ENCODE data around the gene PRICKLE4. TPM values are rescaled to one million over a fixed set of nuclear protein-coding genes. Genes with fewer than 3 reads are reported as not detected.

Gene PRICKLE4
- total and polyA plus RNA-seq, 2 experiments from 2014 or later = 0.48 to 0.66 TPM

DNA sequence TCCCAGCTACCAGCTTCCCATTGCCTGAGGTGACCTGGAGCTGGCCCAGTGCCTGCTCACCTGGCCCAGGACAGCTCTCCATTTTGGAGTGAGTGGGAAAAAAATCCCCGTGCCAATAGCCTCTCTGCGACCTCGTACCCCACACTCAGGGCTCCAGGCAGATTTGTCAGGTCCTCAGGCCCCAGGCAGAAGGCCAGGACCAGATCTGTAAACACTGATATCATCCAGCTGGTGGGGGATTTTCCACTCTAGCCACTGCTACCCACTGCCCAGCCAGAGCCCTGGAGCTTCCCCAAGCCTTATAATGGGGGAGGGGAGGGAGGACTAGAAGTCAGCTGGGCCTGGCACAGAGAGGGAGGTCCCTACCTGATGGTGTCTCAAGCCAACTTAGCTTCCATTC is 32.0 kb upstream of the PRICKLE4 start (continued):
- TF ChIP-seq, protein P1, sequence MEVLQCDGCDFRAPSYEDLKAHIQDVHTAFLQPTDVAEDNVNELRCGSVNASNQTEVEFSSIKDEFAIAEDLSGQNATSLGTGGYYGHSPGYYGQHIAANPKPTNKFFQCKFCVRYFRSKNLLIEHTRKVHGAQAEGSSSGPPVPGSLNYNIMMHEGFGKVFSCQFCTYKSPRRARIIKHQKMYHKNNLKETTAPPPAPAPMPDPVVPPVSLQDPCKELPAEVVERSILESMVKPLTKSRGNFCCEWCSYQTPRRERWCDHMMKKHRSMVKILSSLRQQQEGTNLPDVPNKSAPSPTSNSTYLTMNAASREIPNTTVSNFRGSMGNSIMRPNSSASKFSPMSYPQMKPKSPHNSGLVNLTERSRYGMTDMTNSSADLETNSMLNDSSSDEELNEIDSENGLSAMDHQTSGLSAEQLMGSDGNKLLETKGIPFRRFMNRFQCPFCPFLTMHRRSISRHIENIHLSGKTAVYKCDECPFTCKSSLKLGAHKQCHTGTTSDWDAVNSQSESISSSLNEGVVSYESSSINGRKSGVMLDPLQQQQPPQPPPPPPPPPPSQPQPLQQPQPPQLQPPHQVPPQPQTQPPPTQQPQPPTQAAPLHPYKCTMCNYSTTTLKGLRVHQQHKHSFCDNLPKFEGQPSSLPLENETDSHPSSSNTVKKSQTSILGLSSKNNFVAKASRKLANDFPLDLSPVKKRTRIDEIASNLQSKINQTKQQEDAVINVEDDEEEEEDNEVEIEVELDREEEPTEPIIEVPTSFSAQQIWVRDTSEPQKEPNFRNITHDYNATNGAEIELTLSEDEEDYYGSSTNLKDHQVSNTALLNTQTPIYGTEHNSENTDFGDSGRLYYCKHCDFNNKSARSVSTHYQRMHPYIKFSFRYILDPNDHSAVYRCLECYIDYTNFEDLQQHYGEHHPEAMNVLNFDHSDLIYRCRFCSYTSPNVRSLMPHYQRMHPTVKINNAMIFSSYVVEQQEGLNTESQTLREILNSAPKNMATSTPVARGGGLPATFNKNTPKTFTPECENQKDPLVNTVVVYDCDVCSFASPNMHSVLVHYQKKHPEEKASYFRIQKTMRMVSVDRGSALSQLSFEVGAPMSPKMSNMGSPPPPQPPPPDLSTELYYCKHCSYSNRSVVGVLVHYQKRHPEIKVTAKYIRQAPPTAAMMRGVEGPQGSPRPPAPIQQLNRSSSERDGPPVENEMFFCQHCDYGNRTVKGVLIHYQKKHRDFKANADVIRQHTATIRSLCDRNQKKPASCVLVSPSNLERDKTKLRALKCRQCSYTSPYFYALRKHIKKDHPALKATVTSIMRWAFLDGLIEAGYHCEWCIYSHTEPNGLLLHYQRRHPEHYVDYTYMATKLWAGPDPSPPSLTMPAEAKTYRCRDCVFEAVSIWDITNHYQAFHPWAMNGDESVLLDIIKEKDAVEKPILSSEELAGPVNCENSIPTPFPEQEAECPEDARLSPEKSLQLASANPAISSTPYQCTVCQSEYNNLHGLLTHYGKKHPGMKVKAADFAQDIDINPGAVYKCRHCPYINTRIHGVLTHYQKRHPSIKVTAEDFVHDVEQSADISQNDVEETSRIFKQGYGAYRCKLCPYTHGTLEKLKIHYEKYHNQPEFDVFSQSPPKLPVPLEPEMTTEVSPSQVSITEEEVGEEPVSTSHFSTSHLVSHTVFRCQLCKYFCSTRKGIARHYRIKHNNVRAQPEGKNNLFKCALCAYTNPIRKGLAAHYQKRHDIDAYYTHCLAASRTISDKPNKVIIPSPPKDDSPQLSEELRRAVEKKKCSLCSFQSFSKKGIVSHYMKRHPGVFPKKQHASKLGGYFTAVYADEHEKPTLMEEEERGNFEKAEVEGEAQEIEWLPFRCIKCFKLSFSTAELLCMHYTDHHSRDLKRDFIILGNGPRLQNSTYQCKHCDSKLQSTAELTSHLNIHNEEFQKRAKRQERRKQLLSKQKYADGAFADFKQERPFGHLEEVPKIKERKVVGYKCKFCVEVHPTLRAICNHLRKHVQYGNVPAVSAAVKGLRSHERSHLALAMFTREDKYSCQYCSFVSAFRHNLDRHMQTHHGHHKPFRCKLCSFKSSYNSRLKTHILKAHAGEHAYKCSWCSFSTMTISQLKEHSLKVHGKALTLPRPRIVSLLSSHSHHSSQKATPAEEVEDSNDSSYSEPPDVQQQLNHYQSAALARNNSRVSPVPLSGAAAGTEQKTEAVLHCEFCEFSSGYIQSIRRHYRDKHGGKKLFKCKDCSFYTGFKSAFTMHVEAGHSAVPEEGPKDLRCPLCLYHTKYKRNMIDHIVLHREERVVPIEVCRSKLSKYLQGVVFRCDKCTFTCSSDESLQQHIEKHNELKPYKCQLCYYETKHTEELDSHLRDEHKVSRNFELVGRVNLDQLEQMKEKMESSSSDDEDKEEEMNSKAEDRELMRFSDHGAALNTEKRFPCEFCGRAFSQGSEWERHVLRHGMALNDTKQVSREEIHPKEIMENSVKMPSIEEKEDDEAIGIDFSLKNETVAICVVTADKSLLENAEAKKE (CRISPR knock-in tag; IDR thresholded peaks at IDR 0.05) = no peak
- TF ChIP-seq EZH2phosphoT487 (IDR thresholded peaks at IDR 0.05; ENCODE audit: unreplicated experiment) = no peak
- TF ChIP-seq CREB1 (CRISPR knock-in tag; IDR thresholded peaks at IDR 0.05; ENCODE audit: low read depth) = no peak

DNA sequence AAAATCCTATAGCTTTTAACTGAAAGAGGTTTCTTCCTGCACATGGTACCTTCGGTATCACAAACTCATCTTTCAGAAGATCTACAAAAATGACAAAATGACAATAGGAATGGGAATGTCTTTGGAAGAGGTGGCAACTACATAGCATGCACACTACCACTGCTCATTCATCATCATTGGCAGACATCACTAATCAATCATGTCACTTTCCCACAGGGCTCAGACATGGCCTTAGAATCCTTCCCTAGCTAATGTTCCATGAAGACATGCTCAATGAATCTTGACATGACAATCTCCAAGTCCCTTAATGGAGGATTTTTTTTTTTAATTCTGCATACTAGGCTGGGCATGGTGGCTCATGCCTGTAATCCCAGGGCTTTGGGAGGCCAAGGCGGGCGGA is 30.2 kb upstream of the PRICKLE4 start:
- Histone ChIP-seq H3F3A (replicated peaks; ENCODE audit: low read depth) (no peaks in the 10 kb centered on the region), H3K4me1 (ENCODE audit: insufficient read depth) (no peaks in the 10 kb centered on the region), H2AFZ (no peak overlapping the region), H4K20me1 (replicated peaks; ENCODE audit: insufficient read depth) (no peaks in the 10 kb centered on the region), H3K27me3 (ENCODE audit: insufficient read depth) (no peaks in the 10 kb centered on the region), H3K79me2 (replicated peaks; ENCODE audit: insufficient read depth) (no peaks in the 10 kb centered on the region), H3K36me3 (ENCODE audit: insufficient read depth) (no peaks in the 10 kb centered on the region), H3K4me2 (no peak overlapping the region), H3K4me3 (no peak overlapping the region), H3K27ac (ENCODE audit: low read depth) (no peak overlapping the region), H3K9me2 (ENCODE audit: insufficient read depth) (no peaks in the 10 kb centered on the region)
- no peak overlapping the region for H3K4me3 Mint-ChIP-seq
- peaks cover 9% of the 10 kb centered on the region for H3K27me3 Mint-ChIP-seq (ENCODE audit: insufficient read depth, low read depth, poor library complexity)
- no peak for ATAC-seq
- H3K36me3 Mint-ChIP-seq (ENCODE audit: low read depth) = no peaks in the 10 kb centered on the region
- no peaks in the 10 kb centered on the region for H3K4me1 Mint-ChIP-seq
- no peak overlapping the region for H3K27ac Mint-ChIP-seq
- H3K9me3 Mint-ChIP-seq = no peaks in the 10 kb centered on the region
- DNase-seq (ENCODE audit: low spot score) = no peak
- TF ChIP-seq POLR2AphosphoS5 (IDR thresholded peaks at IDR 0.05; ENCODE audit: low read depth) (no peak), STAT1 (IDR thresholded peaks at IDR 0.05; ENCODE audit: unreplicated experiment) (no peak), ZNF331 (CRISPR knock-in tag; IDR thresholded peaks at IDR 0.05; ENCODE audit: low read depth) (no peak), EZH2phosphoT487 (IDR thresholded peaks at IDR 0.05; ENCODE audit: unreplicated experiment) (no peak), NANOG (IDR thresholded peaks at IDR 0.05; ENCODE audit: borderline replicate concordance) (no peak)
- TF ChIP-seq, protein P1 (CRISPR knock-in tag; IDR thresholded peaks at IDR 0.05) = no peak
- TF ChIP-seq, protein P2, sequence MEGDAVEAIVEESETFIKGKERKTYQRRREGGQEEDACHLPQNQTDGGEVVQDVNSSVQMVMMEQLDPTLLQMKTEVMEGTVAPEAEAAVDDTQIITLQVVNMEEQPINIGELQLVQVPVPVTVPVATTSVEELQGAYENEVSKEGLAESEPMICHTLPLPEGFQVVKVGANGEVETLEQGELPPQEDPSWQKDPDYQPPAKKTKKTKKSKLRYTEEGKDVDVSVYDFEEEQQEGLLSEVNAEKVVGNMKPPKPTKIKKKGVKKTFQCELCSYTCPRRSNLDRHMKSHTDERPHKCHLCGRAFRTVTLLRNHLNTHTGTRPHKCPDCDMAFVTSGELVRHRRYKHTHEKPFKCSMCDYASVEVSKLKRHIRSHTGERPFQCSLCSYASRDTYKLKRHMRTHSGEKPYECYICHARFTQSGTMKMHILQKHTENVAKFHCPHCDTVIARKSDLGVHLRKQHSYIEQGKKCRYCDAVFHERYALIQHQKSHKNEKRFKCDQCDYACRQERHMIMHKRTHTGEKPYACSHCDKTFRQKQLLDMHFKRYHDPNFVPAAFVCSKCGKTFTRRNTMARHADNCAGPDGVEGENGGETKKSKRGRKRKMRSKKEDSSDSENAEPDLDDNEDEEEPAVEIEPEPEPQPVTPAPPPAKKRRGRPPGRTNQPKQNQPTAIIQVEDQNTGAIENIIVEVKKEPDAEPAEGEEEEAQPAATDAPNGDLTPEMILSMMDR (conservative IDR thresholded peaks at IDR 0.05; ENCODE audit: low read depth in 2 of 2) = no peak

Measured in GM23338 (cell line).